ENCODE results near the gene C9orf78. TPM values are rescaled to one million over a fixed set of nuclear protein-coding genes. Genes with fewer than 3 reads are reported as not detected.
"Not testable (repeated sequence)": the region's sequence is repeated elsewhere in the genome, so short reads cannot be mapped to it uniquely, and the experiment has no call there.

C9orf78 gene
- total RNA-seq, 2 experiments from 2014 or later = 44.5 to 51.7 TPM

- Mint-ChIP-seq H3K27ac (no peak overlapping the region), H3K4me1 (ENCODE audit: low read depth) (peaks cover 9% of the 10 kb centered on the region), H3K27me3 (no peaks in the 10 kb centered on the region), H3K9me3 (no peaks in the 10 kb centered on the region), H3K4me3 (no peak overlapping the region), H3K36me3 (ENCODE audit: low read depth) (no peaks in the 10 kb centered on the region)
- no peak for ATAC-seq
- intact Hi-C loops (cut with micrococcal nuclease) = loop anchor here (2.0 to 10.0 kb wide), 2 partner anchors 49 to 141 kb away; partner anchors contain the start of gene ASB6
- ChIA-PET CTCF (interaction anchor here (0.9 to 9.0 kb wide), 5 partner anchors 9 to 321 kb away, joined by 3 to 82 read pairs (median 6); no protein-coding TSS in a partner anchor), POLR2A (no interaction called here)
- no peak for TF ChIP-seq CTCF (IDR thresholded peaks at IDR 0.05)
- no peak for DNase-seq
Observed at GRCh38 chr9:129785866-129786265, 49.2 kb downstream of the C9orf78 start.

GRCh38 chr9:129784970-129785369 lies 50.1 kb downstream of the C9orf78 start:
- H3K36me3 Mint-ChIP-seq (ENCODE audit: low read depth); DNase-seq; H3K4me3 Mint-ChIP-seq; H3K27ac Mint-ChIP-seq; H3K9me3 Mint-ChIP-seq; ATAC-seq; H3K27me3 Mint-ChIP-seq; H3K4me1 Mint-ChIP-seq (ENCODE audit: low read depth): not testable (repeated sequence)
- intact Hi-C loops (cut with micrococcal nuclease) = loop anchor here (2.0 to 10.0 kb wide), 2 partner anchors 48 to 140 kb away; partner anchors contain the start of gene ASB6
- POLR2A ChIA-PET = interaction anchor here (0.7 kb wide), 1 partner anchor 9 kb away, joined by 3 read pairs; no protein-coding TSS in a partner anchor
- CTCF ChIA-PET = interaction anchor here (0.6 to 9.0 kb wide), 10 partner anchors 8 to 146 kb away, joined by 3 to 82 read pairs (median 6); no protein-coding TSS in a partner anchor

- Mint-ChIP-seq H3K27me3 (no peaks in the 10 kb centered on the region), H3K4me1 (ENCODE audit: low read depth) (peaks cover 2% of the 10 kb centered on the region), H3K27ac (no peak overlapping the region), H3K36me3 (ENCODE audit: low read depth) (no peaks in the 10 kb centered on the region), H3K4me3 (no peak overlapping the region), H3K9me3 (no peaks in the 10 kb centered on the region)
- ATAC-seq = peak; percentile 99
- intact Hi-C loops (cut with micrococcal nuclease) = loop anchor here (2.0 to 10.0 kb wide), 2 partner anchors 47 to 139 kb away; partner anchors contain the start of gene ASB6
- peak; percentile 79 for DNase-seq
- POLR2A ChIA-PET = interaction anchor here (1.0 kb wide), 1 partner anchor 46 kb away, joined by 3 read pairs; no protein-coding TSS in a partner anchor
- TF ChIP-seq CTCF (IDR thresholded peaks at IDR 0.05) = peak; percentile 92
- CTCF ChIA-PET = interaction anchor here (0.7 to 9.0 kb wide), 19 partner anchors 8 to 330 kb away, joined by 3 to 82 read pairs (median 4); partner anchors contain the start of gene PTGES
Observed at GRCh38 chr9:129783516-129784361, 51.3 kb downstream of the C9orf78 start.

- H3K36me3 Mint-ChIP-seq (ENCODE audit: low read depth) = no peaks in the 10 kb centered on the region
- H3K4me1 Mint-ChIP-seq (ENCODE audit: low read depth) = peaks cover 11% of the 10 kb centered on the region
- no peak overlapping the region for H3K4me3 Mint-ChIP-seq
- no peaks in the 10 kb centered on the region for H3K9me3 Mint-ChIP-seq
- H3K27ac Mint-ChIP-seq = no peak overlapping the region
- ATAC-seq = no peak
- intact Hi-C loops (cut with micrococcal nuclease) = loop anchor here (10.0 kb wide), 1 partner anchor 137 kb away; the partner anchor contains the start of gene ASB6
- no peak for DNase-seq
- ChIA-PET CTCF (interaction anchor here (0.8 to 9.0 kb wide), 8 partner anchors 9 to 650 kb away, joined by 3 to 82 read pairs (median 6); no protein-coding TSS in a partner anchor), POLR2A (interaction anchor here (1.9 kb wide), 1 partner anchor 44 kb away, joined by 4 read pairs; no protein-coding TSS in a partner anchor)
- peaks cover 1% of the 10 kb centered on the region for H3K27me3 Mint-ChIP-seq
- TF ChIP-seq CTCF (IDR thresholded peaks at IDR 0.05) = no peak
Observed at GRCh38 chr9:129781981-129782380, 53.1 kb downstream of the C9orf78 start.

GRCh38 chr9:129781131-129781530 lies 53.9 kb downstream of the C9orf78 start:
- DNase-seq (no peak), ATAC-seq (no peak)
- ChIA-PET CTCF (interaction anchor here (0.6 to 9.0 kb wide), 7 partner anchors 10 to 155 kb away, joined by 3 to 82 read pairs (median 7); partner anchors contain the start of gene NTMT1), POLR2A (interaction anchor here (1.9 kb wide), 1 partner anchor 43 kb away, joined by 4 read pairs; no protein-coding TSS in a partner anchor)
- no peak overlapping the region for H3K4me3 Mint-ChIP-seq
- H3K27ac Mint-ChIP-seq = no peak overlapping the region
- peaks cover 1% of the 10 kb centered on the region for H3K27me3 Mint-ChIP-seq
- intact Hi-C loops (cut with micrococcal nuclease) = loop anchor here (10.0 kb wide), 1 partner anchor 136 kb away; the partner anchor contains the start of gene ASB6
- no peaks in the 10 kb centered on the region for H3K36me3 Mint-ChIP-seq (ENCODE audit: low read depth)
- peaks cover 15% of the 10 kb centered on the region for H3K4me1 Mint-ChIP-seq (ENCODE audit: low read depth)
- TF ChIP-seq CTCF (IDR thresholded peaks at IDR 0.05) = no peak
- no peaks in the 10 kb centered on the region for H3K9me3 Mint-ChIP-seq
